Breast epithelium (tissue), 3 donors: ENCODE data around the gene EDN3.

Experiments
- POLR2A ChIP-seq: fragments of 450-650 bp; IDR thresholded peaks from one replicate; pipeline ENCODE4 v1.6.1; 2016; ENCODE audit warnings: antibody characterized with exemption, mild to moderate bottlenecking, moderate library complexity
- POLR2AphosphoS5 ChIP-seq, 3 donors: sonication (generic); formaldehyde crosslinking; IDR thresholded peaks; one replicate each; pipeline ENCODE4 v1.6.1; 2017; ENCODE audit warnings: antibody characterized with exemption in 3 of 3
- TF ChIP-seq, protein P1 (sequence below), 3 donors: fragments of 450-650 bp; IDR thresholded peaks; one replicate each; pipeline ENCODE4 v1.5.1; 2016 to 2017; ENCODE audit warnings: antibody characterized with exemption in 3 of 3, mild to moderate bottlenecking in 3 of 3, moderate library complexity in 3 of 3

- TF ChIP-seq, protein P1, sequence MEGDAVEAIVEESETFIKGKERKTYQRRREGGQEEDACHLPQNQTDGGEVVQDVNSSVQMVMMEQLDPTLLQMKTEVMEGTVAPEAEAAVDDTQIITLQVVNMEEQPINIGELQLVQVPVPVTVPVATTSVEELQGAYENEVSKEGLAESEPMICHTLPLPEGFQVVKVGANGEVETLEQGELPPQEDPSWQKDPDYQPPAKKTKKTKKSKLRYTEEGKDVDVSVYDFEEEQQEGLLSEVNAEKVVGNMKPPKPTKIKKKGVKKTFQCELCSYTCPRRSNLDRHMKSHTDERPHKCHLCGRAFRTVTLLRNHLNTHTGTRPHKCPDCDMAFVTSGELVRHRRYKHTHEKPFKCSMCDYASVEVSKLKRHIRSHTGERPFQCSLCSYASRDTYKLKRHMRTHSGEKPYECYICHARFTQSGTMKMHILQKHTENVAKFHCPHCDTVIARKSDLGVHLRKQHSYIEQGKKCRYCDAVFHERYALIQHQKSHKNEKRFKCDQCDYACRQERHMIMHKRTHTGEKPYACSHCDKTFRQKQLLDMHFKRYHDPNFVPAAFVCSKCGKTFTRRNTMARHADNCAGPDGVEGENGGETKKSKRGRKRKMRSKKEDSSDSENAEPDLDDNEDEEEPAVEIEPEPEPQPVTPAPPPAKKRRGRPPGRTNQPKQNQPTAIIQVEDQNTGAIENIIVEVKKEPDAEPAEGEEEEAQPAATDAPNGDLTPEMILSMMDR (IDR thresholded peaks at IDR 0.05), result no peak
- TF ChIP-seq POLR2A (no peak), POLR2AphosphoS5 (IDR thresholded peaks at IDR 0.05) (no peak)
Observed at GRCh38 chr20:59259946-59260345, 40.5 kb upstream of the EDN3 start.
